Lower leg skin (tissue), 4 donors: ENCODE results near the gene AASS. TPM values are rescaled to one million over a fixed set of nuclear protein-coding genes. Genes with fewer than 3 reads are reported as not detected.

ENCODE experiments used
- DNase-seq, 2 donors: peaks; one replicate each; pipeline ENCODE4 v3.0.0-alpha.2; 2019; ENCODE audit warnings: low spot score in 2 of 2
- H3K4me3 ChIP-seq: fragments of 200-600 bp; sonication (generic); 2 replicates; pipeline ENCODE4 v1.5.1; 2017; ENCODE audit warnings: mild to moderate bottlenecking, low read depth; ENCODE audit not compliant: poor library complexity, severe bottlenecking
- CTCF ChIP-seq, 3 donors: fragments of 450-650 bp; IDR thresholded peaks; one replicate each; pipeline ENCODE4 v1.5.1; 2016; ENCODE audit warnings: antibody characterized with exemption in 3 of 3, mild to moderate bottlenecking in 3 of 3, moderate library complexity in 2 of 3
- POLR2A ChIP-seq, 2 donors: fragments of 450-650 bp; IDR thresholded peaks; one replicate each; pipeline ENCODE4 v1.6.1; 2016 to 2017; ENCODE audit warnings: antibody characterized with exemption in 2 of 2, mild to moderate bottlenecking in 1 of 2, moderate library complexity in 1 of 2
- WGBS, 2 donors: methylation state at CpG; one replicate each; pipeline ENCODE4 v1.1.5; 2018; 5-methylcytosine and 5-hydroxymethylcytosine counted together
- intact Hi-C: fragments of 100-400 bp; cut with DNase I; formaldehyde crosslinking; loops from one replicate; pipeline ENCODE4 v1.15.0; 2023; ENCODE audit warnings: low total_unique reads
- total RNA-seq, 4 donors: library from RNA; depleted of rRNA; stranded (reverse); fragments of >200 nt; gene quantifications; one replicate each; pipeline ENCODE4 v1.1.0, GENCODE V29; 2016

AASS gene
- total RNA-seq, 4 donors from 2014 or later, result 7.7 to 13.3 (median 8.4) TPM

DNA sequence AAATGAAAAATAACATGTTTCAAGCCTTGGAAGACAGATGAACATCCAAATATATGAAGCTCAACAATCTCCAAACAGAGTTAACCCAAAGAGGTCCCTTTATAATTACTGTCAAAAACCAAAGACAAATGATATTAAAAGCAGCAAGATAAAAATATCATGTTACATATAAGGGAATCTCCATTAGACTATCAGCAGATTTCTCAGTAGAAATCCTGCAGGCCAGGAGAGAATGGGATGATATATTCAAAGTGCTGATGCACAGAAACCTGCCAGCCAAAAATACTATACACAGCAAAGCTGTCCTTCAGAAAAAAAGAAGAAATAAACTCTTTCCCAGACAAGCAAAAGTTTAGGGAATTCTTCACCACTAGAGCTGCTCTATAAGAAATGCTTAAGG, 41.0 kb downstream of the AASS start:
- H3K4me3 ChIP-seq, result no peak overlapping the region
- TF ChIP-seq POLR2A (IDR thresholded peaks at IDR 0.05), result no peak
- TF ChIP-seq CTCF (IDR thresholded peaks at IDR 0.05), result no peak
- no peak for DNase-seq
- intact Hi-C loops, result no loop called here

DNA sequence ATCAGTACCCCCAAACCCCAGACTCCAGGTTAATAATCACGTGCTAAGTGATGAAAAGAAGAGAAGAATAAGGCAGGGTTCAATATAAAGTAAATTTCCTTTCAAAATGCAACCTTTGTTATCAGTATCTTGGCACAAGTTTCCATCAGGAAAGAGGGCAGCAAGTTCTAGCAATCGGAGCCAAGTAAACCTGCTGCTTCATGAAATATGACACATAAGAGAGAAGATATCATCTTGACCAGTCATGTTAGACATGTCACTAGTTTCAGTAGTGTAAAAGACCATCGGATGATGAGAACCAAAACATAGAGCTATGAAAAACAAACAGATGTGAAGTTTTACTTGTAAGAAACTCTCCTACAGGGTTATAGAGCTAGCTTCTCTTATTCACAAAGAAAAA, 44.0 kb downstream of the AASS start:
- intact Hi-C loops, result no loop called here

DNA sequence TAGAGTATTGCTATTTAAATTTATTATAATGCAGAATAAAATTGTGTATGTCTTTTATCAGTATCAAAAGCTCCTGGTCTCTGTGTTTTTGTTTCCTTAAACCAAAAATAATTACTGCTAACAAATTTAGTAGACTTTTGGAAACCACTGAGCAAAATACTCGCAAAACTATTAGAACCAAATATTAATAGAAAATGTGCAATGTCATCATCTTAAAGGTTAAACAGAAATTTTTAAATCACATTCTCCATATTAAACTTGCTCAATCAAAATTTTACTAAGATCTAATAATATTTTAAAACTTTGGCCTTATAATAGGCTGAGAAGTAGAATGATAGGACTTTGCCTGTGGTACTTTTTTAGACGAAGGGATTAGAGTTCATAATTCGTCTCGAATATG, 48.4 kb downstream of the AASS start:
- no peak for DNase-seq
- H3K4me3 ChIP-seq, result no peak overlapping the region
- intact Hi-C loops, result no loop called here
- TF ChIP-seq POLR2A (IDR thresholded peaks at IDR 0.05), result no peak
- TF ChIP-seq CTCF (IDR thresholded peaks at IDR 0.05), result no peak
- WGBS, 2 donors, result 83% methylated on average over 4 of the region's 4 CpGs

More for the DNA sequence above, 44.0 kb downstream of the AASS start:
- TF ChIP-seq CTCF (IDR thresholded peaks at IDR 0.05) (no peak), POLR2A (IDR thresholded peaks at IDR 0.05) (no peak)
- no peak for DNase-seq
- 62% methylated on average over 3 of the region's 3 CpGs for WGBS, 2 donors
- H3K4me3 ChIP-seq, result no peak overlapping the region

GRCh38 chr7:122094549-122094948, 49.5 kb downstream of the AASS start:
- no peak overlapping the region for H3K4me3 ChIP-seq
- TF ChIP-seq CTCF (IDR thresholded peaks at IDR 0.05) (no peak), POLR2A (IDR thresholded peaks at IDR 0.05) (no peak)
- DNase-seq, result no peak
- intact Hi-C loops, result no loop called here
- 98 to 100% methylated on average over 1 of the region's 1 CpG for WGBS, 2 donors

DNA sequence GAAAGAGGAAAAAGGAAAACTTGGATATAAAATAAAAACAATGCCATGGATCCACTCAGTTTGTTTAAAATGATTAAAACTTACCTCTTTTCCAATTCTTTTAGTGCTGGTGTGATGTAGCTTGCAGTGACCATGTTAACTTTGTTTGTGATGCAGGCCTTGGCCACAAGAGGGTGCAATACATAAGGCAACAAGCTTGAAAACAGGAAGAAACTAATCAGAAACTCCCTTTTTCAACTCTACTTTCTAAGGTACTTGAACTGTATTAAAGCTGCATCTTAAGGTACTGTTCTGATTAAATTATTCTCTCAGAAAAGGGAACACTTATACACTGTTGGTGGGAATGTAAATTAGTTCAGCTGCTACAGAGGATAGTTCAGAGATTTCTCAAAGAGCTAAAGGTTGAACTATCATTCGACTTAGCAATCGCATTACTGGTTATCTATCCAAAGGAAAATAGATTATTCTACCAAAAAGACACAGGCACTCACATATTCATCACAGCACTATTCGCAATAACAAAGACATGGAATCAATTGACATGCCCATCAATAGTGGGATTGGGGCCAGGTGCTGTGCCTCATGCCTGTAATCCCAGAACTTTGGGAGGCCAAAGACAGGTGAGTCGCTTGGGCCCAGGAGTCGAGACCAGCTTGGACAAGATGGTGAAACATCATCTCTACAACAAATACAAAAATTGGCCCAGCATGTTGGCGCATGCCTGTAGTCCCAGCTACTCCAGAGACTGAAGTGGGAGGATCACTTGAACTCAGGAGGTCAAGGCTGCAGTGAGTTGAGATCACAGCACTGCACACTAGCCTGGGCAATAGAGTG, 50.9 kb downstream of the AASS start:
- WGBS, 2 donors, result 91 to 94% methylated on average over 6 of the region's 6 CpGs
- DNase-seq, result peak in 1 of 2 donors; percentile 39
- intact Hi-C loops, result no loop called here

More for the DNA sequence above, 50.9 kb downstream of the AASS start:
- TF ChIP-seq POLR2A (IDR thresholded peaks at IDR 0.05) (no peak), CTCF (IDR thresholded peaks at IDR 0.05) (no peak)
- no peak overlapping the region for H3K4me3 ChIP-seq
